Measurements from ENCODE around the gene APP.

DNA sequence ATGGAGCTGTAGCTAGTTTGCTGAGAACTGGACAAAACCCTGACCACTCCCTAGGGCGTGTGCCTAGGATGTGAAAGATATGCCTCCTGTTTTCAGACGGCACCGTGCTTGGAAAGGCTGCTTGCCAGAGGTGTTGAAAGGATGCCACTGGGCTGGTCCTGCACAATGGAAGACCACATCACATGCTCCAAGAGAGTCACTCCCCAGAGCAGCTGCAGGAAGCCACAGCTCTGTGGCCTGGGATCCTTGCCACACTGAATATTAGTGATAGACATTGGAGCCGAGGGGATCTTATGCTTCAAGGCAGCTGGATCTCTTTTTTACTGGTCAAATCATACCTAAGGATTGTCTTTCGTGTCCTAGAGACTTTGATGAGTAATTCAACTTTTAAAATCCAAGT lies 6.6 kb upstream of the APP start:
- TF ChIP-seq ZNF33A (CRISPR knock-in tag; IDR thresholded peaks at IDR 0.05; ENCODE audit: borderline replicate concordance) (no peak), CSRNP1 (CRISPR knock-in tag; IDR thresholded peaks at IDR 0.05) (no peak), ZNF33B (CRISPR knock-in tag; IDR thresholded peaks at IDR 0.05) (no peak), CEBPB (IDR thresholded peaks at IDR 0.05; ENCODE audit: borderline replicate concordance, low read depth, low read length) (no peak), THAP9 (CRISPR knock-in tag; IDR thresholded peaks at IDR 0.05; ENCODE audit: borderline replicate concordance) (no peak), FOSL1 (CRISPR knock-in tag; IDR thresholded peaks at IDR 0.05; ENCODE audit: borderline replicate concordance) (no peak), ZNF274 (CRISPR knock-in tag; IDR thresholded peaks at IDR 0.05) (no peak), PITX1 (CRISPR knock-in tag; IDR thresholded peaks at IDR 0.05) (no peak), ESRRA (CRISPR knock-in tag; IDR thresholded peaks at IDR 0.05; ENCODE audit: low read depth) (no peak), RAD21 (CRISPR knock-in tag; IDR thresholded peaks at IDR 0.05) (no peak), RFX5 (IDR thresholded peaks at IDR 0.05; ENCODE audit: low read depth, low read length) (no peak), POLR2A (IDR thresholded peaks at IDR 0.05; ENCODE audit: insufficient read depth in 1 of 2, low read depth in 2 of 2, low read length in 2 of 2) (no peak)

Data from HepG2 (cell line).